ENCODE results near the gene VRK1. TPM values are rescaled to one million over a fixed set of nuclear protein-coding genes. Genes with fewer than 3 reads are reported as not detected.
A peak's percentile ranks its signal among the peaks of the same experiment; 100 is the strongest.

VRK1 gene
- total RNA-seq, 1 donor from 2014 or later = 16.1 TPM

- no peak for DNase-seq (ENCODE audit: low read depth)
Observed at GRCh38 chr14:96826818-96827217, 29.6 kb downstream of the VRK1 start.

GRCh38 chr14:96827290-96827689 is 30.1 kb downstream of the VRK1 start:
- peak; percentile 18 for DNase-seq (ENCODE audit: low read depth)

GRCh38 chr14:96829791-96830190 is 32.6 kb downstream of the VRK1 start:
- no peak for DNase-seq (ENCODE audit: low read depth)

GRCh38 chr14:96830946-96831345 is 33.8 kb downstream of the VRK1 start:
- DNase-seq (ENCODE audit: low read depth) = no peak

GRCh38 chr14:96832351-96832750 is 35.2 kb downstream of the VRK1 start:
- no peak for DNase-seq (ENCODE audit: low read depth)

GRCh38 chr14:96838449-96838848 is 41.3 kb downstream of the VRK1 start:
- no peak for DNase-seq (ENCODE audit: low read depth)

GRCh38 chr14:96839251-96839650 is 42.1 kb downstream of the VRK1 start:
- DNase-seq (ENCODE audit: low read depth) = no peak

- no peak for DNase-seq (ENCODE audit: low read depth)
Observed at GRCh38 chr14:96843137-96843536, 46.0 kb downstream of the VRK1 start.

- no peak for DNase-seq (ENCODE audit: low read depth)
Observed at GRCh38 chr14:96844857-96845570, 47.8 kb downstream of the VRK1 start.

GRCh38 chr14:96847451-96847850 is 50.3 kb downstream of the VRK1 start:
- no peak for DNase-seq (ENCODE audit: low read depth)

- DNase-seq (ENCODE audit: low read depth) = no peak
Observed at GRCh38 chr14:96848011-96848410, 50.8 kb downstream of the VRK1 start.

GRCh38 chr14:96849733-96850132 is 52.6 kb downstream of the VRK1 start:
- DNase-seq (ENCODE audit: low read depth) = no peak

GRCh38 chr14:96851694-96852381 is 54.7 kb downstream of the VRK1 start:
- DNase-seq (ENCODE audit: low read depth) = no peak

GRCh38 chr14:96852823-96853422 is 55.7 kb downstream of the VRK1 start:
- peak; percentile 44 for DNase-seq (ENCODE audit: low read depth)

GRCh38 chr14:96858643-96859042 is 61.5 kb downstream of the VRK1 start:
- no peak for DNase-seq (ENCODE audit: low read depth)

GRCh38 chr14:96861568-96862310 is 64.6 kb downstream of the VRK1 start:
- peak; percentile 4 for DNase-seq (ENCODE audit: low read depth)

- peak; percentile 15 for DNase-seq (ENCODE audit: low read depth)
Observed at GRCh38 chr14:96863327-96863985, 66.3 kb downstream of the VRK1 start.

GRCh38 chr14:96863986-96864330 is 66.8 kb downstream of the VRK1 start:
- DNase-seq (ENCODE audit: low read depth) = no peak

GRCh38 chr14:96867634-96868033 is 70.5 kb downstream of the VRK1 start:
- no peak for DNase-seq (ENCODE audit: low read depth)

GRCh38 chr14:96874127-96874526 is 76.9 kb downstream of the VRK1 start:
- DNase-seq (ENCODE audit: low read depth) = no peak

- no peak for DNase-seq (ENCODE audit: low read depth)
Observed at GRCh38 chr14:96876747-96877146, 79.6 kb downstream of the VRK1 start.

- no peak for DNase-seq (ENCODE audit: low read depth)
Observed at GRCh38 chr14:96881713-96882112, 84.5 kb downstream of the VRK1 start.
